B cell (primary cell): Measurements from ENCODE around the gene TANGO6. TPM values are rescaled to one million over a fixed set of nuclear protein-coding genes. Genes with fewer than 3 reads are reported as not detected.

Source experiments
- ATAC-seq: fragments of 200-7000 bp; cut with Tn5 transposase; one replicate; pipeline ENCODE4 v1.10.0; 2021; ENCODE audit warnings: low read depth, mild to moderate bottlenecking, moderate number of reproducible peaks, moderate library complexity
- CTCF ChIA-PET: fragments of 350-600 bp; sonication (Branson Sonifier 250); formaldehyde crosslinking; loops from one replicate; lab custom pipeline; 2021; ENCODE audit warnings: antibody characterized with exemption, inconsistent platforms; lab: Charles Lee
- POLR2A ChIA-PET: fragments of 350-600 bp; sonication (Branson Sonifier 250); formaldehyde crosslinking; loops from one replicate; lab custom pipeline; 2021; ENCODE audit warnings: antibody characterized with exemption; lab: Charles Lee
- DNase-seq: peaks from one replicate; pipeline ENCODE4 v3.0.0; 2013
- H2AFZ ChIP-seq: 2 replicates; pipeline ENCODE4 v1.6.1; 2012; ENCODE audit warnings: mild to moderate bottlenecking, low read depth, low read length; ENCODE audit not compliant: insufficient read depth, poor library complexity, severe bottlenecking
- H3K27ac ChIP-seq, 2 donors: 1 replicate in 1 of 2; 2 replicates in 1 of 2; pipeline ENCODE4 v1.5.1; 2012 to 2013; ENCODE audit warnings: low read length in 2 of 2, mild to moderate bottlenecking in 2 of 2, moderate library complexity in 1 of 2
- H3K27me3 ChIP-seq, 4 experiments: fragments of 200-600 bp in 1 of 4; sonication (generic) in 1 of 4; replicated peaks in 1 of 4; 1 replicate in 2 of 4; 2 replicates in 2 of 4; pipeline versions ENCODE4 v1.6.1 to v1.7.0; 2013 to 2016; ENCODE audit warnings: low read length in 3 of 4, mild to moderate bottlenecking in 2 of 4, mixed read lengths in 1 of 4, moderate library complexity in 1 of 4; ENCODE audit not compliant: insufficient read depth in 4 of 4, control insufficient read depth in 3 of 4; ENCODE audit errors: control extremely low read depth in 1 of 4
- H3K36me3 ChIP-seq, 2 experiments: replicated peaks in 1 of 2; 1 replicate in 1 of 2; 2 replicates in 1 of 2; pipeline versions ENCODE4 v1.6.1 to v1.7.1; 2013; ENCODE audit warnings: low read length in 1 of 2; ENCODE audit not compliant: insufficient read depth in 2 of 2, control insufficient read depth in 1 of 2; ENCODE audit errors: control extremely low read depth in 1 of 2, extremely low read depth in 1 of 2
- H3K4me1 ChIP-seq, 2 donors: fragments of 200-600 bp in 1 of 2; sonication (generic) in 1 of 2; 1 replicate in 1 of 2; 2 replicates in 1 of 2; pipeline versions ENCODE4 v1.5.1 to v1.6.1; 2013 to 2017; ENCODE audit warnings: low read length in 2 of 2; ENCODE audit not compliant: control insufficient read depth in 2 of 2, insufficient read depth in 2 of 2
- H3K4me2 ChIP-seq: replicated peaks from 2 replicates; pipeline ENCODE3; 2012; ENCODE audit warnings: mild to moderate bottlenecking, low read depth, low read length; ENCODE audit not compliant: poor library complexity, severe bottlenecking
- H3K4me3 ChIP-seq, 5 experiments: fragments of 200-600 bp in 1 of 5; sonication (generic) in 1 of 5; 1 replicate in 3 of 5; 2 replicates in 2 of 5; pipeline versions ENCODE4 v1.5.1 to v1.7.0; 2011 to 2016; ENCODE audit warnings: low read length in 4 of 5, mild to moderate bottlenecking in 4 of 5, low read depth in 2 of 5, control low read depth in 1 of 5, moderate library complexity in 1 of 5; ENCODE audit not compliant: insufficient read depth in 1 of 5; ENCODE audit errors: control extremely low read depth in 1 of 5, extremely low read depth in 1 of 5
- H3K79me2 ChIP-seq: fragments of 200-600 bp; sonication (generic); one replicate; pipeline ENCODE4 v1.6.0; 2016; ENCODE audit warnings: low read length; ENCODE audit not compliant: control insufficient read depth, insufficient read depth
- H3K9ac ChIP-seq: fragments of 200-600 bp; sonication (generic); 2 replicates; pipeline ENCODE4 v1.6.1; 2017; ENCODE audit warnings: mild to moderate bottlenecking, low read length, moderate library complexity
- H3K9me3 ChIP-seq, 3 donors: one replicate each; pipeline versions ENCODE4 v1.6.1 to v1.7.1; 2013; ENCODE audit warnings: low read length in 2 of 3; ENCODE audit not compliant: control insufficient read depth in 2 of 3, insufficient read depth in 1 of 3; ENCODE audit errors: control extremely low read depth in 1 of 3
- H4K20me1 ChIP-seq: 2 replicates; pipeline ENCODE4 v1.6.0; 2012; ENCODE audit warnings: mild to moderate bottlenecking, low read length; ENCODE audit not compliant: insufficient read depth, control insufficient read depth, poor library complexity, severe bottlenecking
- H3K27ac Mint-ChIP-seq: one replicate; pipeline ENCODE4 v1.8.0; 2021; ENCODE audit warnings: mixed read lengths
- H3K27me3 Mint-ChIP-seq: one replicate; pipeline ENCODE4 v1.8.0; 2021; ENCODE audit warnings: mixed read lengths
- H3K4me1 Mint-ChIP-seq: one replicate; pipeline ENCODE4 v1.8.0; 2021; ENCODE audit warnings: mixed read lengths
- H3K4me3 Mint-ChIP-seq: one replicate; pipeline ENCODE4 v1.8.0; 2021; ENCODE audit warnings: mixed read lengths
- H3K9me3 Mint-ChIP-seq: one replicate; pipeline ENCODE4 v1.8.0; 2022; ENCODE audit warnings: mixed read lengths; ENCODE audit not compliant: insufficient read depth
- EZH2 ChIP-seq: IDR thresholded peaks from 2 replicates; pipeline ENCODE4 v1.6.1; 2012; ENCODE audit warnings: borderline replicate concordance, low read depth, mild to moderate bottlenecking, moderate library complexity, low read length; ENCODE audit not compliant: insufficient read depth, poor library complexity, severe bottlenecking
- WGBS: methylation state at CpG from one replicate; pipeline ENCODE4 v1.1.5; 2013; ENCODE audit warnings: missing lambda C conversion rate; ENCODE audit not compliant: insufficient coverage; 5-methylcytosine and 5-hydroxymethylcytosine counted together
- intact Hi-C: fragments of 100-400 bp; cut with micrococcal nuclease; formaldehyde crosslinking; loops from one replicate; pipeline ENCODE4 v1.10.0; 2022
- polyA plus RNA-seq: library from polyadenylated mRNA; depleted of rRNA; stranded (reverse); fragments of >200 nt; gene quantifications from 2 replicates; pipeline ENCODE4 v1.2.3, GENCODE V29; 2012
- total RNA-seq, 2 donors: library from RNA; stranded (reverse); fragments of 120-200 nt in 1 of 2; gene quantifications; 1 replicate in 1 of 2; 2 replicates in 1 of 2; pipeline versions ENCODE4 v1.2.3 to v1.2.4, GENCODE V29; 2013 to 2022
- TF ChIP-seq, protein P1 (sequence below): fragments of 200-600 bp; IDR thresholded peaks from one replicate; pipeline ENCODE4 v1.8.0; 2022; ENCODE audit warnings: antibody characterized with exemption, mild to moderate bottlenecking

The TANGO6 gene
- total and polyA plus RNA-seq, 2 donors (not counting 1 experiment from before 2014, with no cell fraction given): 8.0 to 42.8 TPM

DNA sequence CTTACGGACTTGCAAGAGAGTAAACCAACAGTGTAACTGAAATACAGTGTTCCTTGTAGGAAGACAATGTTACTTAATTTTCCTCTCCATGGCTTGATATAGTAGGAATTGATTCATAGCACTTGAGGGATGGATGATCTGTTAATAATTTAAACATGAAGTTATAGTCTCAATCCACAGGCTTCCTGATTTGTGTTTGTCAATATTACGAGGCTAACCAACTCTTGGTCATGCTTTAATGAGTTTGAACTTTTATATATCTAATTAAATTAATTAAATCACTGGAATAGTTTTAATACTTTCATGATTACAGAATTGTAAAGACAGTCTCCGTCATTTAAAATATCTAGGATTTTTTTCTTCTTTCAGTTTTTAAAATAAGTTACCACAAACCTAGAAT lies 150.1 kb downstream of the TANGO6 start:
- POLR2A ChIA-PET: no interaction called here
- no CpG with 5 or more reads among the region's 3 CpGs for WGBS
- Histone ChIP-seq H3K4me3 (no peak overlapping the region), H3K79me2 (no peaks in the 10 kb centered on the region), H3K36me3 (no peaks in the 10 kb centered on the region), H3K4me2 (no peak overlapping the region), H3K9ac (no peak overlapping the region), H3K27ac (no peak overlapping the region), H3K9me3 (no peaks in the 10 kb centered on the region), H3K27me3 (no peaks in the 10 kb centered on the region), H2AFZ (no peak overlapping the region), H3K4me1 (no peaks in the 10 kb centered on the region), H4K20me1 (no peaks in the 10 kb centered on the region)
- ATAC-seq (no peak), DNase-seq (no peak)
- Mint-ChIP-seq H3K4me1 (no peaks in the 10 kb centered on the region), H3K9me3 (no peaks in the 10 kb centered on the region), H3K27me3 (no peaks in the 10 kb centered on the region), H3K27ac (no peak overlapping the region), H3K4me3 (no peak overlapping the region)
- CTCF ChIA-PET: no interaction called here
- intact Hi-C loops: no loop called here
- TF ChIP-seq, protein P1, sequence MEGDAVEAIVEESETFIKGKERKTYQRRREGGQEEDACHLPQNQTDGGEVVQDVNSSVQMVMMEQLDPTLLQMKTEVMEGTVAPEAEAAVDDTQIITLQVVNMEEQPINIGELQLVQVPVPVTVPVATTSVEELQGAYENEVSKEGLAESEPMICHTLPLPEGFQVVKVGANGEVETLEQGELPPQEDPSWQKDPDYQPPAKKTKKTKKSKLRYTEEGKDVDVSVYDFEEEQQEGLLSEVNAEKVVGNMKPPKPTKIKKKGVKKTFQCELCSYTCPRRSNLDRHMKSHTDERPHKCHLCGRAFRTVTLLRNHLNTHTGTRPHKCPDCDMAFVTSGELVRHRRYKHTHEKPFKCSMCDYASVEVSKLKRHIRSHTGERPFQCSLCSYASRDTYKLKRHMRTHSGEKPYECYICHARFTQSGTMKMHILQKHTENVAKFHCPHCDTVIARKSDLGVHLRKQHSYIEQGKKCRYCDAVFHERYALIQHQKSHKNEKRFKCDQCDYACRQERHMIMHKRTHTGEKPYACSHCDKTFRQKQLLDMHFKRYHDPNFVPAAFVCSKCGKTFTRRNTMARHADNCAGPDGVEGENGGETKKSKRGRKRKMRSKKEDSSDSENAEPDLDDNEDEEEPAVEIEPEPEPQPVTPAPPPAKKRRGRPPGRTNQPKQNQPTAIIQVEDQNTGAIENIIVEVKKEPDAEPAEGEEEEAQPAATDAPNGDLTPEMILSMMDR: no peak

DNA sequence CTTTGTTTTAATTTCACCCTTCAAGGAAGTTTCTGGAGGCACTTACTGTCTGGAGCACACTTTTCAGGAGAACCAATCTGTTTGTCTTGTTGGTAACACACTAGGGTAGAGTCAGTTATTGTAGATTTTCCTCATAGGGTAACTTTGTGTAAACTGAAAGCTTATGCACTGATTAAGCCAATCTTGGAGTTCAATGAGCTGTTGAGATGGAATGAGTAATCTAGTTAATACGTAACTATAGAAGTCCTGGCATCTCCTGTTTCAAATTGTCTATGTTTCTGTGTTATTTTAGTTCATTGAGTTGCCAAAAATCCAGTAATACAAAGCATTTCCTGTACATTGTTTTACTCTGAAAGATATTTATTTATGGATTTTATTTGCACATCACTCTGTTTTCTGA lies 150.6 kb downstream of the TANGO6 start:
- no peaks in the 10 kb centered on the region for H3K27me3 ChIP-seq
- WGBS: no CpG with 5 or more reads among the region's 1 CpG
- H3K4me3 ChIP-seq: no peak overlapping the region
- Mint-ChIP-seq H3K4me3 (no peak overlapping the region), H3K27me3 (no peaks in the 10 kb centered on the region), H3K4me1 (no peaks in the 10 kb centered on the region), H3K9me3 (no peaks in the 10 kb centered on the region), H3K27ac (no peak overlapping the region)
- no peaks in the 10 kb centered on the region for H3K9me3 ChIP-seq
- no peak for ATAC-seq
- no peak overlapping the region for H2AFZ ChIP-seq
- POLR2A ChIA-PET: no interaction called here
- no peak for DNase-seq
- H3K36me3 ChIP-seq: no peaks in the 10 kb centered on the region
- CTCF ChIA-PET: no interaction called here
- H4K20me1 ChIP-seq: no peaks in the 10 kb centered on the region
- H3K4me2 ChIP-seq: no peak overlapping the region
- no peak overlapping the region for H3K27ac ChIP-seq
- TF ChIP-seq EZH2: no peak
- TF ChIP-seq, protein P1: no peak
- no peak overlapping the region for H3K9ac ChIP-seq
- no peaks in the 10 kb centered on the region for H3K79me2 ChIP-seq
- intact Hi-C loops: no loop called here
- no peaks in the 10 kb centered on the region for H3K4me1 ChIP-seq
